SU-DHL-6 (cell line): ENCODE measurements around the gene CRHR2.
"Not testable (repeated sequence)": the region's sequence is repeated elsewhere in the genome, so short reads cannot be mapped to it uniquely, and the experiment has no call there.

Source experiments
- H2AFZ ChIP-seq: fragments of 200-600 bp; sonication (generic); 2 replicates; pipeline ENCODE4 v1.6.1; 2014; ENCODE audit warnings: low read depth, mild to moderate bottlenecking, moderate library complexity, mixed read lengths, antibody characterized with exemption, low read length; ENCODE audit not compliant: severe bottlenecking
- H3F3A ChIP-seq: fragments of 200-600 bp; shearing (Covaris generic); 2 replicates; pipeline ENCODE4 v1.6.0; 2016; ENCODE audit warnings: antibody characterized with exemption, mild to moderate bottlenecking; ENCODE audit not compliant: insufficient read depth
- H3K27ac ChIP-seq: fragments of 200-600 bp; sonication (generic); 2 replicates; pipeline ENCODE4 v1.5.1; 2016; ENCODE audit warnings: low read depth, mild to moderate bottlenecking, low read length, moderate library complexity, mixed read lengths
- H3K27me3 ChIP-seq: fragments of 200-600 bp; sonication (generic), shearing (Covaris generic); 2 replicates; pipeline ENCODE4 v1.6.0; 2014; ENCODE audit warnings: mild to moderate bottlenecking, low read length
- H3K36me3 ChIP-seq: fragments of 200-600 bp; sonication (generic); 2 replicates; pipeline ENCODE4 v1.6.1; 2014; ENCODE audit warnings: mild to moderate bottlenecking, low read length, mixed read lengths
- H3K4me2 ChIP-seq: fragments of 300-600, 200-600 bp; shearing (Covaris generic), sonication (generic); 2 replicates; pipeline ENCODE4 v1.6.0; 2014; ENCODE audit warnings: low read length, low read depth, mild to moderate bottlenecking; ENCODE audit not compliant: poor library complexity, severe bottlenecking
- H3K4me3 ChIP-seq: fragments of 200-600 bp; sonication (generic); 2 replicates; pipeline ENCODE4 v1.5.1; 2014; ENCODE audit warnings: antibody characterized with exemption, low read length, mild to moderate bottlenecking, mixed read lengths; ENCODE audit not compliant: insufficient read depth, poor library complexity, severe bottlenecking
- H3K79me2 ChIP-seq: fragments of 200-600 bp; sonication (generic); 2 replicates; pipeline ENCODE4 v1.6.1; 2014; ENCODE audit warnings: mild to moderate bottlenecking, low read length, moderate library complexity; ENCODE audit not compliant: insufficient read depth
- H3K9ac ChIP-seq: fragments of 200-600 bp; sonication (generic); 2 replicates; pipeline ENCODE4 v1.7.0; 2014; ENCODE audit warnings: mild to moderate bottlenecking, low read length
- H3K9me2 ChIP-seq: fragments of 200-600 bp; sonication (generic); replicated peaks from 2 replicates; pipeline ENCODE4 v1.6.1; 2014; ENCODE audit warnings: low read length; ENCODE audit not compliant: insufficient read depth
- H3K9me3 ChIP-seq: fragments of 200-600 bp; sonication (generic); 2 replicates; pipeline ENCODE4 v1.6.1; 2014; ENCODE audit warnings: low read length, mixed read lengths; ENCODE audit not compliant: insufficient read depth
- H4K20me1 ChIP-seq: fragments of 200-600 bp; sonication (generic); 2 replicates; pipeline ENCODE4 v1.6.1; 2014; ENCODE audit warnings: low read depth, mild to moderate bottlenecking, antibody characterized with exemption, low read length, moderate library complexity, mixed read lengths
- EZH2phosphoT487 ChIP-seq: fragments of 200-600 bp; sonication (generic), shearing (Covaris generic); conservative IDR thresholded peaks from 2 replicates; pipeline ENCODE4 v1.6.1; 2018; ENCODE audit warnings: mild to moderate bottlenecking, antibody characterized with exemption, low read length, moderate library complexity, mixed read lengths
- TF ChIP-seq, protein P1 (sequence below): fragments of 200-600 bp; sonication (generic); IDR thresholded peaks from one replicate; pipeline ENCODE4 v1.5.1; 2017; ENCODE audit warnings: antibody characterized with exemption, mild to moderate bottlenecking, low read length, moderate library complexity; ENCODE audit not compliant: insufficient read depth, poor library complexity, severe bottlenecking

The CRHR2 gene

DNA sequence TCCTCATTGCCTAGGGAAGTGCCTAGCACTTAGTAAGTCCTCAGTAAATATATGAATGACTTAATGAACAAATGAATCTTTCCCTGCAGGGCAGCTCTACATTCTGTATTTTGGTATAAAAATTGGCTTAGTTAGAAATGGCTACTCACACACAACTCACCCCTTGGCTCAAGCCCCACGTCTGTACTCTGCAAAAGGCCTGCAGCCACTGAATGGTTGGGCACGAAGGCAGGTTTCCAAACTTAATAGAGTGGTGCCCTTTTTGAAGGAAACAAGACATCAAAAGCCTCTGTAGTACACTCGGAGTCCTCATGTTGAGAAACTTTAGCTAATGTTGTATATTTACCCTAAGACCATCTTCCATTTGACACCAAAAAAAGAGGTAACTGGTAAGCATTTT lies 36.6 kb downstream of the CRHR2 start:
- no peaks in the 10 kb centered on the region for H3K27me3 ChIP-seq
- 0 out of 2 replicates have a peak, but pooled peaks cover 6% of the 10 kb centered on the region for H3K36me3 ChIP-seq
- H3F3A ChIP-seq: no peaks in the 10 kb centered on the region
- H3K27ac ChIP-seq: no peak overlapping the region
- no peaks in the 10 kb centered on the region for H3K9me3 ChIP-seq
- TF ChIP-seq, protein P1, sequence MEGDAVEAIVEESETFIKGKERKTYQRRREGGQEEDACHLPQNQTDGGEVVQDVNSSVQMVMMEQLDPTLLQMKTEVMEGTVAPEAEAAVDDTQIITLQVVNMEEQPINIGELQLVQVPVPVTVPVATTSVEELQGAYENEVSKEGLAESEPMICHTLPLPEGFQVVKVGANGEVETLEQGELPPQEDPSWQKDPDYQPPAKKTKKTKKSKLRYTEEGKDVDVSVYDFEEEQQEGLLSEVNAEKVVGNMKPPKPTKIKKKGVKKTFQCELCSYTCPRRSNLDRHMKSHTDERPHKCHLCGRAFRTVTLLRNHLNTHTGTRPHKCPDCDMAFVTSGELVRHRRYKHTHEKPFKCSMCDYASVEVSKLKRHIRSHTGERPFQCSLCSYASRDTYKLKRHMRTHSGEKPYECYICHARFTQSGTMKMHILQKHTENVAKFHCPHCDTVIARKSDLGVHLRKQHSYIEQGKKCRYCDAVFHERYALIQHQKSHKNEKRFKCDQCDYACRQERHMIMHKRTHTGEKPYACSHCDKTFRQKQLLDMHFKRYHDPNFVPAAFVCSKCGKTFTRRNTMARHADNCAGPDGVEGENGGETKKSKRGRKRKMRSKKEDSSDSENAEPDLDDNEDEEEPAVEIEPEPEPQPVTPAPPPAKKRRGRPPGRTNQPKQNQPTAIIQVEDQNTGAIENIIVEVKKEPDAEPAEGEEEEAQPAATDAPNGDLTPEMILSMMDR: no peak
- TF ChIP-seq EZH2phosphoT487: no peak
- no peak overlapping the region for H2AFZ ChIP-seq
- H3K9ac ChIP-seq: no peak overlapping the region
- no peak overlapping the region for H3K4me3 ChIP-seq
- no peak overlapping the region for H3K4me2 ChIP-seq
- no peaks in the 10 kb centered on the region for H4K20me1 ChIP-seq
- no peaks in the 10 kb centered on the region for H3K79me2 ChIP-seq
- no peaks in the 10 kb centered on the region for H3K9me2 ChIP-seq

DNA sequence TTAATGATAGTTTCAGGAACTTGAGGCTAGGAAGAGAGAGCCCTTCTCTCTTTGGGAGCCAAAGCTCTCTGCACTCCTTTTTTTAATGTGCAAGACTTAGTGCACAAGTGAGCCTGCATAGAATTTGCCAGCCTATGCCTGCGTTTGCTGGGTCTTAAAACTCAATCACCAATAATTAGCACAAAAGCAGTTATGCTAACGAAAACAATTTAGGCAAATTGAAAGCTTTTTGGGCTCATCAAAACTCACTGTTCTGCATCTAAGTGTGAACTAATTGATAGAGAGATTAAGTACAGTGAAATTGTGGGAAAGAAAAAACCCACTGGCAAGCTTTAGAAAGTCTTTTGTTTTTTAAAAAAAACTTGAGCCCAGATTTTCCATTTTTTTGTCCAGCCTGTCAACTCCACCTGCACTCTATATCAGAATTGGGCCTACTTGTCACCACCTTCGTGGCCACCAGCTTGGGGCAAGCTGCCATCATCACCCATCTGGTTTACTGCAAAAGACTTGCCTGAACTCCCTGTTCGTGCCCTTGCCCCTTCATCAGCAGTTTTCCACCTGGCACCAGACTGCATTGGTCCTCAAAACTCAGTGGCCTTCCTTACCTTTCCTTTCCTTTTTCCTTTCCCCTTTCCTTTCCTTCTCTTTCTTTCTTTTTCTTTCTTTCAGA lies 37.8 kb downstream of the CRHR2 start:
- Histone ChIP-seq H3K9me3 (no peaks in the 10 kb centered on the region), H2AFZ (no peak overlapping the region), H3K36me3 (0 out of 2 replicates have a peak, but pooled peaks cover 6% of the 10 kb centered on the region), H3K4me2 (no peak overlapping the region), H3K27me3 (no peaks in the 10 kb centered on the region), H3K4me3 (no peak overlapping the region), H3K9me2 (no peaks in the 10 kb centered on the region), H4K20me1 (no peaks in the 10 kb centered on the region), H3K79me2 (no peaks in the 10 kb centered on the region), H3K27ac (no peak overlapping the region), H3K9ac (no peak overlapping the region), H3F3A (no peaks in the 10 kb centered on the region)
- TF ChIP-seq, protein P1: no peak
- TF ChIP-seq EZH2phosphoT487: no peak

DNA sequence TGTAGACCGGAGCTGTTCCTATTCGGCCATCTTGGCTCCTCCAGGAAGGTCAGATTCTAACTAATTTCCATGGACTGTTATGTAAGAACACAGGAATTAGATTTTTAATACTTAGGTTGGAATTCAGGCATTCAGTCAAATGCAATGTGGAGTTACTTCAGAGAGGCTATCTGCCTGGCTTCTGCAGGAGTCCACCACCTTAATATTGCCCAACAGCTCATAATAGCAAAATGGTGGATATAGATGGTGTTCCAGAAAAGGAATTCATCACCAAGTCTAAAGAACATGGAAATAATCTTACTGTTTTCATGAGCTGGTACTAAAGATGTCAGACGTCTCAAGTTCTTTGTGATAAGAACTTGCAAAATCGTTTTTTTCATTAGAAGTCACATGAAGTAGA lies 39.5 kb downstream of the CRHR2 start:
- H3K4me2 ChIP-seq: no peak overlapping the region
- no peaks in the 10 kb centered on the region for H3K9me3 ChIP-seq
- TF ChIP-seq, protein P1: no peak
- TF ChIP-seq EZH2phosphoT487: no peak
- no peak overlapping the region for H3K9ac ChIP-seq
- no peaks in the 10 kb centered on the region for H3K79me2 ChIP-seq
- H2AFZ ChIP-seq: no peak overlapping the region
- no peaks in the 10 kb centered on the region for H4K20me1 ChIP-seq
- H3K4me3 ChIP-seq: no peak overlapping the region
- no peaks in the 10 kb centered on the region for H3K27me3 ChIP-seq
- no peak overlapping the region for H3K27ac ChIP-seq
- H3F3A ChIP-seq: no peaks in the 10 kb centered on the region
- H3K9me2 ChIP-seq: no peaks in the 10 kb centered on the region
- 0 out of 2 replicates have a peak, but pooled peaks cover 6% of the 10 kb centered on the region for H3K36me3 ChIP-seq

DNA sequence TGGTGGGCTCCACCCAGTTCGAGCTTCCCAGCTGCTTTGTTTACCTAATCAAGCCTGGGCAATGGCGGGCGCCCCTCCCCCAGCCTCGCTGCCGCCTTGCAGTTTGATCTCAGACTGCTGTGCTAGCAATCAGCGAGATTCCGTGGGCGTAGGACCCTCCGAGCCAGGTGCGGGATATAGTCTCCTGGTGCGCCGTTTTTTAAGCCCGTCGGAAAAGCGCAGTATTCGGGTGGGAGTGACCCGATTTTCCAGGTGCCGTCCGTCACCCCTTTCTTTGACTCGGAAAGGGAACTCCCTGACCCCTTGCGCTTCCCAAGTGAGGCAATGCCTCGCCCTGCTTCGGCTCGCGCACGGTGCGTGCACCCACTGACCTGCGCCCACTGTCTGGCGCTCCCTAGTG lies 39.9 kb downstream of the CRHR2 start:
- H3K9me3 ChIP-seq, H3K36me3 ChIP-seq, H3F3A ChIP-seq, H3K9ac ChIP-seq, H3K4me3 ChIP-seq, H3K79me2 ChIP-seq, H2AFZ ChIP-seq, H4K20me1 ChIP-seq, H3K9me2 ChIP-seq, H3K27me3 ChIP-seq, H3K27ac ChIP-seq, H3K4me2 ChIP-seq: not testable (repeated sequence)
